HG03108 (cell line): ENCODE results near the gene SAP30BP.
"Not testable (repeated sequence)": the region's sequence is repeated elsewhere in the genome, so short reads cannot be mapped to it uniquely, and the experiment has no call there.

Experiments used
- ATAC-seq: cut with Tn5 transposase; IDR thresholded peaks from one replicate; pipeline ENCODE4 v1.9.1; 2021; ENCODE audit warnings: moderate library complexity; ENCODE audit not compliant: unreplicated experiment

Gene SAP30BP

DNA sequence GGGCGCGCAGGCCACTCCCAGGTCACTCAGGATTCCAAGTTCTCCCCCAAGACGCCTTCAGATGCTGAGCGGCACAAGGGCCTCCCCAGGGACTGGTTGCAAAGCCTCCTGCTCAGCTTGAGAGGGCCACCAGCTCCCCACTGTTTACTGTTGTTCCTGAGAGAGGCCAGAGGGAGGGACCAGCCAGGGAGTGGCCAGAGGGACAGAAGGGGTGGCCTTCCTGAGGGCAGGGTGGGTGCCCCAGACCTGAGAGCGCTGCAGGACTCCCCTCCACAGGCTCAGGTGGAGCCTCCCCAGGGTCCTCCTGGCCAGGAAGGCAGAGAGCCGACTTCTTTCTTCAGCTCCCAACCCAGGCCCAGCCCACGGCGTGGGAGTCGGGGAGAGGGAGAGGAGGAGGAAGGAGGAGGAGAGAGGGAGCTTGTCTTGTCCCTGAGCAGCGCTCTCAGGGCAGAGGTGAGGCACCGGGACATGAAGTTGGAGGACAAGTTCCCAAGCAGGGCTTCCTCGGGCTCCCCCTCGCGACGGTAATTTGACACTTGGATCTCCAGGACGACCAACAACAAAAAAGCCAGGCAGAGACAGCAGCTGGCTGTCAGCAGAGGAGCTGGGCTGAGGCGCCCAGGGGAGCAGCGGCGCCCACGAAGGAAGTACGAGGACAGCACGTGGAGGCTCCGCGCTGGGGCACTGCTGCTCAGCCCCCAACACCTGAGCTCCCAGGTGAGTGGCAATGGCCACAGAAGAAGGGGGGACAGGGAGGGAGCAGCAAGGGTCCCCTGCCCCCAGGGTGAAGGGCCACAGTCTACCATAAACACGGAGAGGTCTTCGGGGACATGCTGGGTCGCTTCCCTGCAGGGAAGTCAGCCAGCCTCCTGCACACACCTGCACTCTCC is 33.4 kb upstream of the SAP30BP start:
- no peak for ATAC-seq

DNA sequence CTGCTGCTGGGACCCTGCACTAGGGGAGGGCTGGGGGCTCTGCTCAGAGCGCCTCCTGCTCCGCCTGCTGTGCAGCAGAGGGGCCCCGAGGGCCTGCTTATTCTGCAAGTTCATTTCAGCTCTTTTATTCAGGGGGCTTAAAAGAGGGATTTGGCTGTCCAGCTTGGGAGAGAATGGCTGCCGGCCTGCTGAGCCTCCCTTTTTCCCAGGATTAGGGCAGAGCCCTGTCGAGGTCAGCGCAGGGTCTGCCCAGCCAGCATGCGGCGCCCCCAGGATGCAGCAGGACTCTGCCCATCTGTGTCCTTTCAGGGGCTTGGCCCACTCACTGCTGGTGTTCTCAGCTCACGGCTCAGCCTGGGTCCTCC is 32.8 kb upstream of the SAP30BP start:
- ATAC-seq = no peak

DNA sequence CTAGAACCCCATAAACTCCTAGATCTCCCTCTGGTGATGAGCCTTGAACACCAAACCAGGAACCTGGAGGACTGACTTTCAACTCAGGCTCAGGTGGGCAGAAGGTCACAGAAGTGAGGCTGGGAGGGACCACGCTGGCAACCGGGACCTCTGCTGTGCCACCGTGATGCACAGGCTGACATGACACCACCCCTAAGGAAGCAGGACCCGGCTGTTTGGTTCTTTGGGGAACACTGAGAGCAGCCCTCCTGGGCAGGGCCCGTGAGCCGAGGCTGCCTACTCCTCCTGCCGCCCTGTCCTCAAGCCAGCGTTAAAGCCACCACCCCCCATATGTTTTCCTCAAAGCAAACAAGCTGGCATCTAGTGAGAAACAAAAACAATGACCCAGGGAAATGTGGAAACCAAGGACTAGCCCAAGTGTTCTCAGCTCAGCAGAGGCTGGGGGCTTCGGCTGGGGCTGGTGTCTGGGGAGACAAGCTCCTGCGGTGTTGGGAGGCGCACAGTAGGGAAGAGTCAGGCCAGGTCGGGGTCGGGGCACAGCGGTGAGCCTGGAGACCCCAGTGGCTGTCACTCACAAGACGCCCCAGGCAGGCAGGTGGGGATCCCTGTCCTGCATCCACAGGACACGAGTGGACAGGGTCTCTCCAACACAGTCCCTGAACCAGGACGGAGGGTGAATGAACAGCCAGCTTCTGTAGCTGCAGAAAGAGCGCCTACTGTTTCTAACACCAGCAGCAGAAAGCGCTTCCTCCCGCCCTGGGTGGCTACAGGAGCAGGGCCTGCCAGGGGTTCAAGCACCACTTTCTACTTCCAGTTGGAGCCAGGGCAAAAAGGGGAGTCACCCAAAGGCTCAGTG is 32.2 kb upstream of the SAP30BP start:
- ATAC-seq = no peak

DNA sequence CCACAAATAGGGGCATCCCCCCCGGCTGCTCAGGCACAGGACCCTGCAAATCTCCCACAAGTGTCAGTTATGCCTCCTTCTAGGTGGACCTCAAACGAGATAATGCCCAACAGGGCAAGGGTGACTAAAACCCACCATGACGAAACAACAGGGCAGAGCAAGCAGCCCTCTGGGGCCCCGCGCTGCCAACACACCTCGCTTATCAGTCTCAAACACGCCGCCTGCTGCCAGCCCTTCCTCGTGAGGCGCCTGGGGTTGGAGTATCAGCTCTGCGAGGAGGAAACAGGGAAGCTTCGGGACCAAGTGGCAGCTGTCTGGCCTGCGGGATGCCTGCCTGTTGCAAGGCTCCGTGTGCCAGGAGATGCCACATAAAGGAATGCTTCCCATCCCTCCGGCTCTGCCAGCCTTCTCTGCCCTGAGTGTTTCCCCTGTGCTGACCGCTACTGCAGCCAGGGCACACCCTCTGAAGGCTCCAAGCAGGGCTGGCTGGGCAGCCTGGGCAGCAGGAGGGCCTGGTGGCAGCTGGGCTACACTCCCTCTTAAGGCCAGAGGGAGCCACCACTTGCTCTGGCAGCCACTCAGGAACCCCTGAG is 31.4 kb upstream of the SAP30BP start:
- no peak for ATAC-seq

DNA sequence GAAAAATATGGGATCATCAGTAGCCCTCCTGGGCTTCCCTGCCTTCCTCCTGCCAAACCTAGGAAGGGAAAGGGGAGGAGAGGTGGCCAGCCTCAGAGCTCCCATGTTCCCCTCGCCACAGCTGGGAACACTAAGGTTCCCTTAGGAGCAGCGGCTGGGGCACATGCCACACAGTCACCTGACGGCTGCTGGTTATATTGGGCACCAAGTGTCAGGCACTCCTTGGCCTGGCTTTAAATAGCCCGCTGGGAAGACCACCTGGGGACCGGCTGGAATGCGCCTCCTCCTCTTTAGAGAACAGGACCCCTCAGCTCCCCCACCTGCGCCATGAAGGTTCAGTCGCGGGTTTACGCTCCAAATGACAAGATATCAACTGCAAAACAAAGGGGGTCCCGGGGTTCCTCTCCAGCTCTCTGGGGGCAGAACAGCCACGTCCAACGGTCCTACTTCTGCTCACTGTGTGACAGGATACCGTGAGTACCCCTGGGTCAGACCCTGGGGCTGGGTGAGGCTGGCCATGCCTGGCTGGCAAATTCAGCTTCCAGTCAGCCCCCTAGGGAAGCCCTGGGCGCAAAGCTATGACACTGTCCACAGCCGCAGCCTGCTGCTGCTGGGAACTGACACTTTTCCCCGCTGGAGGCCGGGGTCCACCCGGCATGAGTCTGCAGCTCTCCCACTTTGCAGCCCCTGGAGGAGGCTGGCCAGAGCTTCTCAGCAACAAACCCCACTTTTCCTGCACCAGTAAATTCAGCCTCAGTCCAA is 30.6 kb upstream of the SAP30BP start:
- no peak for ATAC-seq

DNA sequence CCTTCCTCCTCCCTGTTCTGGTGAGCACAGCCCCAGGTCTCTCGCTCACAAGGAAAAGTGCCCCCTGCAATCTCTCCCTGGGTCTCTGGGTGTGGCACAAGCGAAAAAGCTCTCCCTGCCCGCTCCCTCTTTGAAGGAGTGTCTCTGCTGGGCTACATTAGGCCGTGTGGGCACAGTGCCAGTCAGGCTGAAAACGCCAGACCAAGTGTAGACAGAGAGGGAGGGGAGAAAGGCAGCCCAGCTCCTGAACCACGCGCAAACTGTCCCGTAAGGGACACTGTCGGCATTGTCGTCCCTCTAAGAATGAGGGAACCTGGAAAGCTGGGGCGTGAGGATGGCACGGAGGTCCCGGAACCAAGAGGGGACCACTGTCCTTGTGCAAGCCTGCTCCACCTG is 30.0 kb upstream of the SAP30BP start:
- no peak for ATAC-seq

DNA sequence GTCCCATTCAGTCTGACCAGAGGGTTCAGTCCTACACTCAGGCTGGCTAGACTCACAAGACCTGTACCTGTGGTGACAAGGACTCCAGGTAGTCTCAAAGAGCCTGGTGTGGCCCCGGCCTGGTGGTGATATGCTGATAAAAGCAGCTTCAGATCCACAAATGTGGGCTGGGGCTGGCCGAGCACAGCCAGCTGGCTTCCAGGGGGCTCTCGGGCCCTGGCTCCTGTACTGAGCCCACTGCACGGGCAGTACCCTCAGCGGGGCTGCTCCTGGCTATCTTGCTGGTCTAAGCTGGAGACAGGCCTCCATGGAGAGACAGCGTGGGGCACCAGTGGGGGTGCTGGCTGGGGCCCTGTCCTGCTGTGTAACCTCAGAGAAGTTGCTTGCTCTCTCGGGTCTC is 29.6 kb upstream of the SAP30BP start:
- ATAC-seq = no peak

DNA sequence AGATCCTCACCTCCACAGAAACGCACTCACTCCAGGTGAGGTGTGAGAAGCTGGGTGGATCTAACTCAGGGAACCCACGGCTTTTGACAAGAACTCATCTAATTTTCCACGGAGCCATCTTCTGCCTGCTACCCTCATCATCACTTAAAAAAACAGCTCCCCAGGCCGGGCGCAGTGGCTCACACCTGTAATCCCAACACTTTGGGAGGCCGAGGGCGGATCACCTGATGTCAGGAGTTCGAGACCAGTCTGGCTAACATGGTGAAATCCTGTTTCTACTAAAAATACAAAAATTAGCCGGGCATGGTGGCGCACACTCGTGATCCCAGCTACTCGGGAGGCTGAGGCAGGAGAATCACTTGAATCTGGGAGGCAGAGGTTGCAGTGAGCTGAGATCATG is 29.1 kb upstream of the SAP30BP start:
- ATAC-seq = not testable (repeated sequence)

DNA sequence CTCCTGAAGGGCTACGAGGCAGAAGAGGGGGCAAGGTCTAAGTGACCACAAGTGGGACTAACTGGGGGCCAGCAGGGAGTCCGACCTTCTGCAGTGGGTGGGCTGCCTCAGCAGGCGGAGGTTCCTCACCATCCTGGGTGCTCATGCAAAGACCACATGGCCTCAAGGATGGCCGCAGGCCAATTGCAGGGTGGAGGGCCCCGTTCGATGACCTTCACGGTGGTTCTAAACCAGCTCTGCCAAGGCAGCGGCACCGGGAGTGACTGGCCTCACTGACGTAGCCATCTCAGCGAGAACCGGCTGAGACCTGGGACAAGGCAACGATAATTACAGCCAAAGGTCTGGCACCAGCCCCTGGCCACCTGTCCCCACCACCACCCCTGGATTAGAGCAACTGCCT is 28.2 kb upstream of the SAP30BP start:
- ATAC-seq = no peak

DNA sequence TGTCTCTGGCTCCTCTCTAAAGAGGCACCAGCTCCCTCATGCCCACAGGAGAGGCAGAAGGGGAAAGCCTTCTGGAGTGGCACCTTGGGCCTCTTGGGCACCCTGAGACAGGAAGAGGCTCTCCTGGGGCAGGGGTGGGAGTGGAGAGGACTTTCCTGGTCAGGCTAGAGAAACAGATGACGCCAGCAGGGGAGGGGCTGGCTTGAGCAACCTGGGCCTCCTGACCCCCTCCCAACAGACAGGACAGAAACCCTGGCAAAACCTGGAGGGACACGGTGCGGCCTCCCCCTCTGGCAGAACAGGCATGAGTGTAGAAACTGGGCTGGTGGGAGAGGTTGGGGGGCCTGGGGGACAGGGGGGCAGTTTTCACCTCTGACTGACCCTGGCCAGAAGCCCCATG is 27.8 kb upstream of the SAP30BP start:
- no peak for ATAC-seq

DNA sequence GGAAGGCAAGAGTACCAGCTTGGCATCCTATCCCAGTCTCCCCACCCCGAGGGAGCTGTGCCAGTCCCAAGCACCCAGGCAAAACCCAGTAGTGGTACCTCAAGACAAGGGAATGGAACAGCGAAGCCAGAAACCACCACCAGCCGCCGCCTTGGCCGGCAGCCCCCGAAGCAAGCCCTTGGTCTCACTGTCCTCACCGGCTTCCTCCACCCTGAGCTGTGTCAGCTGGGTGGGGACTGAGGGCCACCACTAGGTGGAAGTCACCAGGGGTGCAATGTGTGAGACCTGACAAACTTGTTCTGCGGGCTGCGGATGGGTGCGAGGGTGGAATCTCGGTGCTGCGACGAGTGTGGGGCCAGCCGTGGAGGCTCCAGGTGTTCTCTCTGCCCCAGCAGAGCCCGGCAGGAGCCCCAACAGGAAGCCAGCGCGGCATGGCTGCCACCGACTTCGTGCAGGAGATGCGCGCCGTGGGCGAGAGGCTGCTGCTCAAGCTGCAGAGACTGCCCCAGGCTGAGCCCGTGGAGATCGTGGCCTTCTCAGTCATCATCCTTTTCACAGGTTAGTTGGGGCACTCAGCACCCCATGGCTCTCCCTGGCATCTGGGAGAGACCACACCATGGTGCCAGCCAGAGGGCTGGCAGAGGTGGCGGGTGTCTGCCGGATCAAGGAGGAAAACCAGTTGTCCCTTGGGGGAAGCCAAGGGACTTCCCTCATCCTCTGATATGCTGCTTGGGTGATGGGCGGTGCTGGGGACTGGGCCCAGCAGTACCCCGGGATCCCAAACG is 27.2 kb upstream of the SAP30BP start:
- ATAC-seq = no peak

DNA sequence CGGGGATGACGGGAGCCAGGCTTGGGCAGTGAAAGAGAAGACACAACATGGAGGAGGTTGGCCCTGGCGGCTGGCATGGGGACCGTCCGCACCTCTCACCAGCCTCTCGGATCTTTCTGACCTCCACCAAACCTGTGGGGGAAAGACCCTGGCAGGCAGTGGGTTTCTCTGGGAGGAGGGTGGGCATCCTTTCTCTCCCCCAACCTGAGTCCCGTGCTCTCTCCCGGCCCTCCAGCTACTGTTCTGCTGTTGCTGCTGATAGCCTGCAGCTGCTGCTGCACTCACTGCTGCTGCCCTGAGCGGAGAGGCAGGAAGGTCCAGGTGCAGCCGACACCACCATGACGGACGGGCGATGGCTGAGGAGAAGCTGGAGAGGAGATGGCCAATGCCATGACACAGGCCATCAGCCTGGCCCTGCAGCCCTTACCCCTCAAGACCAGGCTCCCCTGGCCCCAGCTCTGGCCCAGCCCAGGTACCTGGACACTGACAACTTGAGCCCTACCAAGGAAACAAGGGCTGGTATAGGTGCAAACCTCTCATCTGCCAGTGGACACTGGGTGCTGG is 26.5 kb upstream of the SAP30BP start:
- no peak for ATAC-seq

DNA sequence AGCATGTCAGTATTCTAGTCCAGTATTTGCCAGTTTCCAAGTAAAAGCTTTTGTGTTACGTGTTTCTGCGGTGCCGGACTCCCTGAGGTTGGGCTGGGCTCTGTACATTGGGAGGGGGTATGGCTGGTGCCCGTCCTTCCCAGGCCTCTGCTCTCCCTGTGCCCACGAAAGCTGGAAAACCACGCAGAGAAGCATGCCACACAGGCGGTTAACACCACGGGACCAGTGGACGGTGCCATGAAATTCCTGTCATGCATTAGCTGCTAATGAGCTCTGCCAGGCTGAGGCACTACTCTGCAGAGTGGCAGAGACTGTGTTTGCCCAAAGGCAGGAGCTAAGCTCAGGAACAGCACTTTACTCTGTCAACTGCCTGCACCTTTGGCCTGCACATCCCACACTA is 25.8 kb upstream of the SAP30BP start:
- no peak for ATAC-seq

DNA sequence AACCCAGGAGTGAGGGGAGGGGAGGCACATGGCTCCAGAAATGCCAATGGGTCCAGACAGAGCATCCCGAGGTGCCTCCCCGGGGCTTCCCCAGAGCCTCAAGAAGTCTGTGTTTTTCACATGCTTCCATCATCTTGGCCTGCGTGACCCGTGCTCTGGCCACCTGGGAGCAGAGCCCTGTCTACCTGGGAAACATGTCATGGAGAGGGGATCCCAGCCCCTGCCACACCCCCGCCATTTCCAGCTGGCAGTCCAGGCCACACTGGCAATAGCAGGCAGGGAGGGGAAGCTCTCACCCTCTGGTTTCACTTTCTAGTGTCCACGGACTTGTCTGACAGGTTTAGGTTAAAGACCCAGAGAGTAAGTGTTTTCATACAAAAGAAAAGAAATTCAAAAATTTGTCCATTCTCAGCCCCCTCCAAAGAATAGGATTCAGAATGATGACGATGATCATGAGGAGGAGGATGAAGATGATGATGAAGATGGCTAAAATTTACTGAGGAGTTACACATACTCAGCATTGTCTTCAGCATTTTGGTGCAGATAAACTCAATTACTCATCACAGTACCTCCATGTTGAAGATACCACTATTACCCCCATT is 24.9 kb upstream of the SAP30BP start:
- no peak for ATAC-seq

DNA sequence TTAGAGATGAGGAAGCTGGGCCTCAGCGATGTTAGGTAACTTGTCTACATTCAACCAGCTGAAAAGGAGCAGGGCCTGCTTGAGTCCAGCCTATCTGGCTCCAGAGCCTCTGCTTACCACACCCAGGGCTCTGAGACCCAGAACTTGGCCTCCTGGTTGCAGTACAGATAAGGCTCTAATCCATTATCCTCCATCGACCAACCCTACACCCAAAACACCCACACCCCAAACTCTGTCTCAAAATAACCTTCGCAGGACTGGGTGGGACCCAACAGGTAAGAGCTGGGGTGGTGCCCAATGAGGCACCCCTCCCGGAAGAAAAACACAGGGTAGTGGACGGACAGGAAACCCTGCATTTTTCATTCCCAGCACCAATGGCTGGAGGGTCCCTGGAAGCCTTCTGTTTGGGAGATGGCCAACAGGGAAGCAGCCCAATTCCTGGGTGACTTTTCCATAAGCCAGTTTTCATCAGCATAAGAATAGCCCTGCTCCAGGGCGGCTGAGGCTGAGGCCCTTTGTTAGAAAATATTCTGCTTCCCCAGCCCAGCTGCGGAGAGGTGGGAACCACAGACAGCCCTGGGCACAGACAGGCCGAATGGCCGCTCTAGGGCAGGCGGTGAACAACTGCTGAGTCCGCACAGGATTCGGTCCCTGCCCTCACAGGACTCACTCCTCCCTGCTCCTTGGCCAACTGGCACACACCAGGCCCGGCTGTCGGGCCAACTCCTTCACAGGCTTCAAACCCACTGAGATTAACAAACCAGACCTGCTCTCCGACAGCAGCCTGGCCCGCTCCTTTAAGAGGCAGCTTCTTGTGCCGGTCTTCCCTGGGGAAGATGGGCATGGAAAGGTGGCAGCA is 24.1 kb upstream of the SAP30BP start:
- ATAC-seq = no peak

DNA sequence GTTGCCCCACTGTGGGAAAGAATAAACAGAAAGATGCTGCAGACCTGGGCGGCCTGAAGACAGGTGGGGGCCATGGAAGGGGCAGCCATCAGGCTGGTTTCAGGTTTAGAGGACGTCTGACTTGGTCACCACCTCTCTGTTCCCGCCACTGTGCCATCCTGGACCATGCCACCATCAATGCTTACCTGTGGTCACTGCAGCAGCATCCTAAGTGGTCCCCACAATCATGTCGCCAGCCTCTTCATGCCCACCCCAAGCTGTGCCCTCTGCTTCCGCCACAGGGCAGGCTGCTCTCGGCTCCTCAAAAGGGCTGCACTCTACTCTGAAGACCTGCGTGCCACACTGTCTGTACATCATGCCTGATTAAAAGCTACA is 23.5 kb upstream of the SAP30BP start:
- ATAC-seq = no peak

DNA sequence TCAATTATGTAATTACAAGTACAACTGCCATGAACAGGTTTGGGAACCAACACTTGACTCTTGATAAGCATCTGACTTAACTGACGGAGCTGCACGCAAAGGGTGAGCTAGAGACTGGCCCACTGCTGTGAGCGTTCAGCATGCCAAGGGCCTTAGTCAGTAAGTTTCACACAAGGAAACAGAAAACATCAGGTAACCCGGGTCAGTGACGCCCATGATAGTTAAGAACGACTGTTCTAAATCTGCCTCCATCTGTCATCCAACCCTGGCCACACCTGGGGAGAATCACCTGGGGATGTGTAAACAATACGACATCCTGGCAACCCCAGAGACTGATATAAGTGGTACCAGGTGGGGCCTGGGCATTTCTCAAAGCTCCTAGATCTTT is 21.6 kb upstream of the SAP30BP start:
- no peak for ATAC-seq

DNA sequence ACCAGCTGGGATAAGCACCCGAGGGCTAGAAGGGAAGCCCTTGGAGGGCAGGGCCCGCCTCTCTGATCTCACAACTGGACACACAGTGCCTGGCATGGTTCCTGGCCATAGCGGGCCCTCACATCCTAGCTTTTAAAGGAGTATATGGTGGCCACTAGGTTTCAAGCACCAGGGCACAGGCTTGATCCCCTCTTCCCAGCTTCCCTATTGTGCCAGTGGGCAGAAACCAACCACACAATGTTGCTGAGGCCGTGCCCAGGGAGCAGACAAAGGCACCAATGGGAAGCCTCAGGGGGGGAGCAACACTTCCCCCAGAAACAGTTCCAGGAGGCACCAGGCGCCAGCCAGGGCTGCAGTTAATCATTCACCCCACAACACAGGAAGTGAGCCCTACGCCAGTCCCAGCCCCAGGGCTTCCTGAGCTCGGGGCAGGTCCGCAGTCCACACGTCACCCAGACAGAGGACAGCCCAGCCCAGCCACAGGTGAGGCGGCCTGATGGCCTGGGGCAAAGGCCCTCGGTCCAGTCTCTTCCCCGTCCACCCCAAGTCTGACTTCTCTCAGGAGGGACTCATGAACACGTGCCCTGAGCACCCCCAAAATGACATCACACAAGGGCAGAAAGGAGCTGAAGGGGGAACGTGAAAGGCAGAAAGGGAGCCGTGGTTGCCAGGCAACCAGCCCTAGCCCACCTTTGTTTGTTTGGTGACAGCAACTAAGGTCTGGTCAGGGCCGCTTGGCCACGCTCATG is 21.1 kb upstream of the SAP30BP start:
- ATAC-seq = peak; percentile 95
